SU-DHL-6 (cell line): ENCODE data around the gene ELMOD3.

Experiments
- H2AFZ ChIP-seq: fragments of 200-600 bp; sonication (generic); 2 replicates; pipeline ENCODE4 v1.6.1; 2014; ENCODE audit warnings: low read depth, mild to moderate bottlenecking, moderate library complexity, mixed read lengths, antibody characterized with exemption, low read length; ENCODE audit not compliant: severe bottlenecking
- H3F3A ChIP-seq: fragments of 200-600 bp; shearing (Covaris generic); 2 replicates; pipeline ENCODE4 v1.6.0; 2016; ENCODE audit warnings: antibody characterized with exemption, mild to moderate bottlenecking; ENCODE audit not compliant: insufficient read depth
- H3K27ac ChIP-seq: fragments of 200-600 bp; sonication (generic); 2 replicates; pipeline ENCODE4 v1.5.1; 2016; ENCODE audit warnings: low read depth, mild to moderate bottlenecking, low read length, moderate library complexity, mixed read lengths
- H3K27me3 ChIP-seq: fragments of 200-600 bp; sonication (generic), shearing (Covaris generic); 2 replicates; pipeline ENCODE4 v1.6.0; 2014; ENCODE audit warnings: mild to moderate bottlenecking, low read length
- H3K36me3 ChIP-seq: fragments of 200-600 bp; sonication (generic); 2 replicates; pipeline ENCODE4 v1.6.1; 2014; ENCODE audit warnings: mild to moderate bottlenecking, low read length, mixed read lengths
- H3K4me2 ChIP-seq: fragments of 300-600, 200-600 bp; shearing (Covaris generic), sonication (generic); 2 replicates; pipeline ENCODE4 v1.6.0; 2014; ENCODE audit warnings: low read length, low read depth, mild to moderate bottlenecking; ENCODE audit not compliant: poor library complexity, severe bottlenecking
- H3K4me3 ChIP-seq: fragments of 200-600 bp; sonication (generic); 2 replicates; pipeline ENCODE4 v1.5.1; 2014; ENCODE audit warnings: antibody characterized with exemption, low read length, mild to moderate bottlenecking, mixed read lengths; ENCODE audit not compliant: insufficient read depth, poor library complexity, severe bottlenecking
- H3K79me2 ChIP-seq: fragments of 200-600 bp; sonication (generic); 2 replicates; pipeline ENCODE4 v1.6.1; 2014; ENCODE audit warnings: mild to moderate bottlenecking, low read length, moderate library complexity; ENCODE audit not compliant: insufficient read depth
- H3K9ac ChIP-seq: fragments of 200-600 bp; sonication (generic); 2 replicates; pipeline ENCODE4 v1.7.0; 2014; ENCODE audit warnings: mild to moderate bottlenecking, low read length
- H3K9me2 ChIP-seq: fragments of 200-600 bp; sonication (generic); replicated peaks from 2 replicates; pipeline ENCODE4 v1.6.1; 2014; ENCODE audit warnings: low read length; ENCODE audit not compliant: insufficient read depth
- H3K9me3 ChIP-seq: fragments of 200-600 bp; sonication (generic); 2 replicates; pipeline ENCODE4 v1.6.1; 2014; ENCODE audit warnings: low read length, mixed read lengths; ENCODE audit not compliant: insufficient read depth
- H4K20me1 ChIP-seq: fragments of 200-600 bp; sonication (generic); 2 replicates; pipeline ENCODE4 v1.6.1; 2014; ENCODE audit warnings: low read depth, mild to moderate bottlenecking, antibody characterized with exemption, low read length, moderate library complexity, mixed read lengths
- EZH2phosphoT487 ChIP-seq: fragments of 200-600 bp; sonication (generic), shearing (Covaris generic); conservative IDR thresholded peaks from 2 replicates; pipeline ENCODE4 v1.6.1; 2018; ENCODE audit warnings: mild to moderate bottlenecking, antibody characterized with exemption, low read length, moderate library complexity, mixed read lengths
- TF ChIP-seq, protein P1 (sequence below): fragments of 200-600 bp; sonication (generic); IDR thresholded peaks from one replicate; pipeline ENCODE4 v1.5.1; 2017; ENCODE audit warnings: antibody characterized with exemption, mild to moderate bottlenecking, low read length, moderate library complexity; ENCODE audit not compliant: insufficient read depth, poor library complexity, severe bottlenecking

ELMOD3 gene

DNA sequence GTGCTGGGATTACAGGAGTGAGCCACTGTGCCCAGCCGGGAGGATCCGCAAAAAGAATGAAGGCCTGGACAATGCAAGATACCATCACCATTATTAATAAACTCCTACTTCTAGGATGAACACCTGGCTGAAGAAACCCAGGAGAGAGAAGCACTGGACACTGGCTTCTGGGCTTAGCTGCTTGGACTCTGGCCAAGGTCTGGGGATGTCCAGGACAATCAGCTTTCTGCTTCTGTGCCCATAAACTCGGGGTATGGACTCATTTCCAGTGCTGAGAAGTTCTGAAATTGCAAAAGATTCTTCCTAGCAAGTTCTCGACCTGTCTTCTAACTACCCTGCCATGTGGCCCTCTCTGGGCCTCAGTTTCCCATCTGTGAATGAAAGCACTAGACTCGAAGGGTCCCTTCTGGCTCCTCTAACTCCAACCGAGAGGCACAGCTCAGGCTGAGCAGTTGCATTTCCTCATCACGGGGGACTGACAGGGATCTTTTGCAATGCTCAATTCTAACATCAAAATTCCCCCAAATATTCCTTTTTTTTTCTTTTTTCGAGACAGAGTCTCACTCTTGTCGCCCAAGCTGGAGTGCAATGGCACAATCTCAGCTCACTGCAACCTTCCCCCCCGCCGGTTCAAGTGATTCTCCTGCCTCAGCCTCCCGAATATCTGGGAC lies 61.5 kb downstream of the ELMOD3 start:
- no peaks in the 10 kb centered on the region for H3K27me3 ChIP-seq
- H3K79me2 ChIP-seq, result no peaks in the 10 kb centered on the region
- no peak overlapping the region for H2AFZ ChIP-seq
- H3K9me2 ChIP-seq, result no peaks in the 10 kb centered on the region
- H3K4me2 ChIP-seq, result no peak overlapping the region
- no peak for TF ChIP-seq EZH2phosphoT487
- TF ChIP-seq, protein P1, sequence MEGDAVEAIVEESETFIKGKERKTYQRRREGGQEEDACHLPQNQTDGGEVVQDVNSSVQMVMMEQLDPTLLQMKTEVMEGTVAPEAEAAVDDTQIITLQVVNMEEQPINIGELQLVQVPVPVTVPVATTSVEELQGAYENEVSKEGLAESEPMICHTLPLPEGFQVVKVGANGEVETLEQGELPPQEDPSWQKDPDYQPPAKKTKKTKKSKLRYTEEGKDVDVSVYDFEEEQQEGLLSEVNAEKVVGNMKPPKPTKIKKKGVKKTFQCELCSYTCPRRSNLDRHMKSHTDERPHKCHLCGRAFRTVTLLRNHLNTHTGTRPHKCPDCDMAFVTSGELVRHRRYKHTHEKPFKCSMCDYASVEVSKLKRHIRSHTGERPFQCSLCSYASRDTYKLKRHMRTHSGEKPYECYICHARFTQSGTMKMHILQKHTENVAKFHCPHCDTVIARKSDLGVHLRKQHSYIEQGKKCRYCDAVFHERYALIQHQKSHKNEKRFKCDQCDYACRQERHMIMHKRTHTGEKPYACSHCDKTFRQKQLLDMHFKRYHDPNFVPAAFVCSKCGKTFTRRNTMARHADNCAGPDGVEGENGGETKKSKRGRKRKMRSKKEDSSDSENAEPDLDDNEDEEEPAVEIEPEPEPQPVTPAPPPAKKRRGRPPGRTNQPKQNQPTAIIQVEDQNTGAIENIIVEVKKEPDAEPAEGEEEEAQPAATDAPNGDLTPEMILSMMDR, result no peak
- no peak overlapping the region for H3K27ac ChIP-seq
- peaks cover 9% of the 10 kb centered on the region; the same call in 1 of the 2 replicates for H3F3A ChIP-seq
- H3K9me3 ChIP-seq, result no peaks in the 10 kb centered on the region
- no peaks in the 10 kb centered on the region for H4K20me1 ChIP-seq
- no peak overlapping the region for H3K9ac ChIP-seq
- H3K36me3 ChIP-seq, result no peaks in the 10 kb centered on the region
- H3K4me3 ChIP-seq, result no peak overlapping the region

DNA sequence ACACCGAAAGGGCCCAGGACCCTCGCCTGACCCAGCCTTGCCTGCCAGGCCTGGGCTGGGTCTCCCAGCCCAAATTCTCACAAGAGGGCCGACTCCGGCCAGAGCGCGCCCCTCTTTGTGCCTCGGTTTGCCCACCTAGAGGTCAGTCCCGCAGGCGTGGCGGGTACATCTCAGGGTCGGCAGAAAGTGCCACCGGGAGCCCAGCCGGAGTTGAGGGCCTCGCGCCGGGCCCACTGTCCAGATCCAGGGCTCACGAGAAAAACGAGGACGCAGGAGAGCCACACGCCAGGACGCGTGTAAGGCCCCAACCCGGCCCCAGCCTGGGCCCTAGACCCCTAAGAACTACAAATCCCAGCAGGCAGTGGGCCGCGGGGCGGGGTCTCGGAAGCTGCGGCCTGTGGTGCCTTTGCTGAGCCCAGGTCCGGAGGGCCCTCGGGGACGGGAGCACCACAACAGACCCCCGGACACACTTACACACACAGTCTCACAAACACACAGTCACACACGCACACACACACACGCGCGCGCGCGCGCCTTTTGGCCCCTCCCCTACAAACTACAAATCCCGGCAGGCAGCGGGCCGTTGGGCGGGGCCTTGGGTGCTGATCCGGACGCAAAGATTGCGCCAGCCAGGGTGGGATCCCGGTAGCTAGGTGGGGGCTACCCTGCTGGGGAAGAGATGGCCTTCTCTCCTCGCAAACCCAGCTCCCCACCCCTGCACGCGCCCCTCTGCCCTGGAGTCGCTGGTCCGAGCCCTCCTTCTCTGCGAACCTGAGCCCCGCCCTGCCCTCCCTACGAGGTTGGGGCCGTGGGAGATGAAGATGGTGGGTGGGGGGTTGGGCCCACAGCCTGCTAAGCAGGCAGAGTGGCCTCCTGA lies 63.8 kb downstream of the ELMOD3 start, which contains the start of gene SH2D6:
TSS of gene SH2D6 (plus strand) at position 583 of the 877 bp plus-strand sequence. CDS start 10,752 bp downstream, outside the sequence.
- peak within 1 kb of the TSS; percentile 93 for H2AFZ ChIP-seq
- TF ChIP-seq, protein P1, result no peak
- TF ChIP-seq EZH2phosphoT487, result no peak

GRCh38 chr2:85419009-85419675 lies 64.6 kb downstream of the ELMOD3 start:
- Histone ChIP-seq H3K79me2 (no peaks in the 10 kb centered on the region), H4K20me1 (no peaks in the 10 kb centered on the region), H3K36me3 (no peaks in the 10 kb centered on the region), H3F3A (peaks cover 9% of the 10 kb centered on the region; the same call in 1 of the 2 replicates), H3K9ac (peak overlapping the region; percentile 76), H2AFZ (peak overlapping the region; percentile 93), H3K9me2 (no peaks in the 10 kb centered on the region), H3K9me3 (no peaks in the 10 kb centered on the region), H3K4me3 (peak overlapping the region; percentile 63), H3K27me3 (no peaks in the 10 kb centered on the region), H3K4me2 (peak overlapping the region; percentile 77), H3K27ac (peak overlapping the region; percentile 71)
- TF ChIP-seq, protein P1, result no peak
- no peak for TF ChIP-seq EZH2phosphoT487

More for the DNA sequence above, 63.8 kb downstream of the ELMOD3 start, which contains the start of gene SH2D6:
- Histone ChIP-seq H3K27ac (peak within 1 kb of the TSS; percentile 71), H3F3A (peaks cover 9% of the 10 kb centered on the region; the same call in 1 of the 2 replicates), H3K9ac (peak within 1 kb of the TSS; percentile 76), H3K9me3 (no peaks in the 10 kb centered on the region), H3K4me3 (peak within 1 kb of the TSS; percentile 63), H4K20me1 (no peaks in the 10 kb centered on the region), H3K79me2 (no peaks in the 10 kb centered on the region), H3K27me3 (no peaks in the 10 kb centered on the region), H3K9me2 (no peaks in the 10 kb centered on the region), H3K4me2 (peak within 1 kb of the TSS; percentile 77), H3K36me3 (no peaks in the 10 kb centered on the region)
